ENCODE results near the gene PAMR1.

PAMR1 gene

GRCh38 chr11:35463331-35463751 is 62.1 kb downstream of the PAMR1 start:
- DNase-seq (ENCODE audit: extremely low read depth in 1 of 2, low read depth in 1 of 2) = no peak

GRCh38 chr11:35461917-35462538 is 63.4 kb downstream of the PAMR1 start:
- DNase-seq (ENCODE audit: extremely low read depth in 1 of 2, low read depth in 1 of 2) = no peak

GRCh38 chr11:35459489-35459888 is 65.9 kb downstream of the PAMR1 start:
- DNase-seq (ENCODE audit: extremely low read depth in 1 of 2, low read depth in 1 of 2) = no peak

DNA sequence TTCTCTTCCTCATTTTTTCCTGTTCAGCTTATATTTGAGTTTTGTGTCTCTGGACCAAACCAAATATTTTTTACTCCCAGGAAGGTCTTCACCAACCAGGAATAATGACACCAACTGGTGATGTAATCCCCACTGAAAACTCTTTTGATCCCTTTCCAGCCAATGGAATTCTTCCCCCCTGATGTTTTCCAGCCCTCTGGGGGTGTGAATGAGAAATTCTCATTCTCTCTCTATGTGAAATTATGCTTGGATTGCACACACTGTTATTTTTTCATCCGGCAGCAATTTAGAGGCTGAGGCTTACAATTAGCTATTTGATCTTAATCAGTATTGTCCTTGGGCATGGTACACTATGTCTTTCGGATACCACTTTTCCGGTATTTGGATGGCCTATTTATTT is 66.6 kb downstream of the PAMR1 start:
- no peak for DNase-seq (ENCODE audit: extremely low read depth in 1 of 2, low read depth in 1 of 2)

GRCh38 chr11:35454362-35454761 is 71.1 kb downstream of the PAMR1 start:
- no peak for DNase-seq (ENCODE audit: extremely low read depth in 1 of 2, low read depth in 1 of 2)

- DNase-seq (ENCODE audit: extremely low read depth in 1 of 2, low read depth in 1 of 2) = no peak
These were observed 88.7 kb downstream of the PAMR1 start for GRCh38 chr11:35436581-35437250.

GRCh38 chr11:35433588-35433987 is 91.8 kb downstream of the PAMR1 start:
- DNase-seq (ENCODE audit: extremely low read depth in 1 of 2, low read depth in 1 of 2) = no peak

DNA sequence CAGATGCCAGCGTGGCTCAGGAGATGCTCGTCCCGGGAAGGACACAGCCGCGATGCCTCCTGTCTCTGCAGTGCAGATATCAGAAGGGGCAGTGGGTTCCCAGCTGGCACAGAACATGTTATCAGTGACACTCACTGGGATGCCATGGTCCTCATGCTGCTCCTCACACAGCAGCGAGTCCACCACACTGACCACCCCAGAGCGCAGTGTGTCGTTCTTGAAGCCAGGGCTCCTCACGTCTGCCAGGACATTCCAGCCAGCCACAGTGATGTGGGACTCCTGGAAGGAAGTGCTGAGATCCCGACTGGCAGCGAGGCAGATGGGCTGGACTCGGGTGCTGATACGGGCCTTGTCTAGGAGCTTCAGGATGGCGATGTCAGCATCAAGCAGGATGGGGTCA is 93.0 kb downstream of the PAMR1 start:
- DNase-seq (ENCODE audit: extremely low read depth in 1 of 2, low read depth in 1 of 2) = no peak

DNA sequence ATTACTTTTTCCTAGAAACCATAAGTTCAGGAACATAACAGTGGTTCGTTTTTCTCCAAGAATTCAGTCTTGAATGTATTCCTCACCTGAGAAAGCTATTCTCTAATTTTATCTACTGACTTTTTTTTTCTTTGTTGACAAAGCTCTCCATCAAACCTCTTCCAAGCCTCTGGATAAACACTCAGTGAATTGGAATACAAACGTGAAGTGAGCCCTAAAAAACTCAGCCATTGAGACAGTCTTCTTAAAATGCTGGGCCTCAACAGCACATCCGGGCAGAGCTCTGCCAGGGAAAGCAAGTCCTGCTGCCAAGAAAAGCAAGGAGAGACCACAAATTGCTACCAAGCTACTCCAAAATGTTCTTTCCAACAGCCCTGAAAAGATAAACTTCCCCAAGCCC is 98.3 kb downstream of the PAMR1 start:
- no peak for DNase-seq (ENCODE audit: extremely low read depth in 1 of 2, low read depth in 1 of 2)

GRCh38 chr11:35426351-35426750 is 99.1 kb downstream of the PAMR1 start:
- DNase-seq (ENCODE audit: extremely low read depth in 1 of 2, low read depth in 1 of 2) = no peak

DNA sequence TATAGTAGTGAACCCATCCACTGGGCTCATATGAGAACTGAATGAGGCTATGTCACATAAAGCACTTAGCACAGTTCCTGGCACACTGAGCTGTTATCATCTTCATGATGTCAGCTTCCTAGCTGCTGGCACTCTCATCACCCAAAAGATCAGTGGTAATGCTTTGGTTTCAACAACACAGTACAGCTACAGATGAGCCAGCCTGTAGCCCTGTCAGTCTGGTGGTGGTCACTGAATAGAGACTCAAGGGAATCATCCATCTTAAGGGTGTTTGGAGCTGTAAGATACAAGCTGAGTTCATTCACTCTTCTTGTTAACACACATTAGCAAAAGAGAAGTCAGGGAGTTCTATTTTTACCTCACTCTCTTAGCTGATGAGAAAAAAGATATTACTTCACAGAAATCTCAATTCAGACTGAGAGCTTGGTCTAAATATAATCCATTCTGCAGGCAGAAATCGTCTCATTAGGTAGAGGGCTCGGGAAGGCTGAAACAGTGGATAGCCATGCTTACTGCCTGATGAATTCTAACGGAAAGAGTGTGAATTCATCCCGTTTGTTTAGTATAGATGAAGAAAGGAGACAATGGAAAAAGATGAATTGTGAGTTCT is 99.7 kb downstream of the PAMR1 start:
- DNase-seq (ENCODE audit: extremely low read depth in 1 of 2, low read depth in 1 of 2) = no peak

- no peak for DNase-seq (ENCODE audit: extremely low read depth in 1 of 2, low read depth in 1 of 2)
These were observed 101.1 kb downstream of the PAMR1 start for GRCh38 chr11:35424157-35424940.

DNA sequence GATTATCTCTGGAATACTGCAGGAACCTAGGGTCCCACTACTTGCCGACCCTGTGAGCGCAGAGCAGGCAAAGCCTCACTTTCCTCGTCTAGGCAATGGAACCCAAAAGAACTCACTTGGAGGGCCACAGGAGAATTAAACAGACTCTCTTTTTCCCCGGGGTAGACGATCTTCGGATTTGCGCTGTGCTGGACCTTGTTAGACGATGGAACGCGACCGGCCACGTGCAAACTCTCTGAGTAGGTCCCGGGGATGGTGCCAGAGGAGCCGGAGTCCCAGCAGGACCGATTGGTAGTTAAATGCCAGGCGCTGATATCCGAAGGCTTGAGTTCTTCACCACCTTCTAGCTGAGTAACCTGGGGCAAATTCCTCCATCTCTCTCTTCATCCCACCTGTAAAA is 105.0 kb downstream of the PAMR1 start:
- DNase-seq (ENCODE audit: extremely low read depth in 1 of 2, low read depth in 1 of 2) = no peak

DNA sequence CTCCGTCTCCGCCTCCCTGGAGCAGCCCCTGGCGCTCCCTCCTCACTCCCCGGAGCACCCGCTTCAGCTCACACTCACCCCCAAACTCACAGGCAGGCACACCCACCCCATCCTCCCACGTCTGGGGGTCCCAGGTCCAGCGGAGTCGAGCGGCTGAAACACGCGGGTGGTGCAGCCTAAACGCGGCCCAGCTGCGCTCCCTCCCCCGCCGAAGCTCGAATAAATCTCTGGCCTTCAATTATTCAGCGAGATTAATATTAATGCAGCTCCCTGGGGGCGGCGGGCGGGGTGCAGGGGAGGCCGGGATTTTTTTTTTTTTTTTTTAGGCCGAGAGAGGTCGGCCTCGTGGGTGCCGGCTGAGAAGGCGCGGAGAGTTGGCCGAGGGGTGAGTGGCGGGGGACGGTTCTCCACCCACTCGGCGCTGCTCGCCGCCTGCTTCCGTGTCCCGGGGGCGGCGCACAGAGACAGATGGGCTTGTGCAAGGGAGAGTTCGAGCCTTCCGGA is 105.5 kb downstream of the PAMR1 start:
- no peak for DNase-seq (ENCODE audit: extremely low read depth in 1 of 2, low read depth in 1 of 2)

DNA sequence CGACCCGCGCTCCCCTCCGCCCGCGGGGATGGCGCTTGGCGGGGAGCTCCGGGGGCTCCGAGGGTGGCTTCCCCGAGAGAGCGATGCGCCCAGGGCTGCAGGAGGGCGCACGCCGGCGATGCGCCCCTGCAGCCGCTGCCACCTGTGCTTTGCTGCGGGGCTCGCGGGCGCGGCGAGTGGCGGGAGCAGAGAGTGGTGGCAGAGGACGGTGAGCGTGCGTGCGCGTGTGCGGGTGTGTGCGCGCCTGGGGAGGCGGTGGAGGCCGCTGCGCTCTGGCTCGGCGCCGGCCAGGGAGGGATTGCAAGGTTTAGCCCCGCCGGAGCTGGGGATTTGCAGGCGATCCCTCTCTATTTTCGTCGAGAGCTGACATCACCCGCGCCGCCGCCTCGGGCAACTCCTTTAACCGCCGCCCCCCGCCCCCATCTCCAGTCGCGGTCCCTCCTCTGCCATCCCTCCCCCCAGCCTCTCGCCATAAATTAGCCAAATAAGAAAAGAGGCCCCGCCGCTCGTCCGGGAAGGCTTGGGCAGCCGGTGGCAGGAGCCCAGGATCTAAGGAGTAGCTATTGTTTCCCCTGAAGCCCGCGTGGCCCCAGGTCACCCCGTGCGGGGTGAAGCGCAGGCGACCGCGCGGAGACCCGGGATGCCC is 106.1 kb downstream of the PAMR1 start, which contains the start of gene SLC1A2:
Gene SLC1A2 (minus strand): TSS at position 375 of the 646 bp plus-strand sequence. CDS start 592 bp downstream, outside the sequence.
- DNase-seq (ENCODE audit: extremely low read depth in 1 of 2, low read depth in 1 of 2) = no peak

DNA sequence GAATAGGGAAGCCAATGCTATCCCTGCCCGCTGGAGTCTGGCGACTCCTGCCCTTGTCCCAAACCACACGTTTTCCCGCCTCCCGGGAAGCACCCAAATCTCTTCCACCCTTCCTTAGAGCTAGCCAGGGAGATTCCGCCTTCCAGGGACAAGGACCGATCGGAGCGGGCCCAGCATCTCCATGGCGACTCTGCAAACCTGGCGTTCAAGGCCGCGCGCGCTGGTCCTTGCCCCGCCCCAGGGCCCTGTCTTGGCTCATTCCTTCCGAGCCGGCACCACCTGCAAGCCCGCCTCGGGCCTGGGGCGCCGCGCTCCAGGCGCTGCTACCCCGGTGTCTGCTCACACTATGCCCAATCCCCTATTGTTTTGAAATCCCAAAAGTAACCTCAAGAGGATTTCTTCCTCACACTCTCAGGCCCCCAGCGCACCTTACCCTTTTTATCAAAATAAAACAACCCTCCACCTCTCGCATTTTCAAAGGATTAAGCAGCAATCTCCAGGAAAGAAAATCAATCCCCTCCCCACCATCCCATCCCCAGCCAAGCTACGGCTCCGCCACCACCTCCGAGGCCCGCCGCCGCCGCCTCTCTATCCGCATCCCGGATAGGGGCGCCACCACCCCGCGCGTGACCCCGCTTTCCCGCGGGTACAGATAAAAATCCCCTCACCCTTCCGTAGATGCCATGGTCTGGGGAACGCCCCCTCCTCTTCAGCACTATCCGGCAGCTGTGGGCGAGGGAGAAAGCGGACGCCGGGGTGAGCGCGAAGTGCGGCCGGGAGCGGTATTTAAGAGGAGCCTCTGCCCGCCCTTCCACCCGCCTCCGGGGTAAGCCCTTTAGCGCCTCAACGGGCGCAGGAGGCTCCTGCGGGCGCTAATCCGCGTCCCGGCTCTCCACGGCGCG is 106.9 kb downstream of the PAMR1 start:
- DNase-seq (ENCODE audit: extremely low read depth in 1 of 2, low read depth in 1 of 2) = no peak

GRCh38 chr11:35415487-35415886 is 109.9 kb downstream of the PAMR1 start:
- no peak for DNase-seq (ENCODE audit: extremely low read depth in 1 of 2, low read depth in 1 of 2)

GRCh38 chr11:35414776-35415175 is 110.6 kb downstream of the PAMR1 start:
- no peak for DNase-seq (ENCODE audit: extremely low read depth in 1 of 2, low read depth in 1 of 2)

DNA sequence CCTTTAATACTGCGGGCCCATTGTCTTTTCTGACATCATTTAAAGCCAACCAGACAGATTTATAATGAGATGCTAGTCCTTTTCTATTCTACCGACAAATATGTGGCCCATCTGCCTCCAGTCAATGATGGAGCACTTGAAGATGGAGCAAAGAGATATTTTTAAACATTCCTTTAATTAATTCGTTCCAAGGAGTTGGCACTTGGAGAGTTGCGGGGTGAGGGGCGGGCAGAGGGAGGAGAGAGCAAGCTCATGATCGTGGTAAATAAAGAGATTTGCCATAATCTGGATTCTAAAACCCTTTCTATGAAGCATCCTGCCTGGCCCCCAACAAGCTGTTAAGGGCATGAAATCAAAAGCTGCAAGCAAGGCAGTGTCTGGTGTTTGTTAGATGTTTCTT is 111.1 kb downstream of the PAMR1 start:
- no peak for DNase-seq (ENCODE audit: extremely low read depth in 1 of 2, low read depth in 1 of 2)

- DNase-seq (ENCODE audit: extremely low read depth in 1 of 2, low read depth in 1 of 2) = no peak
These were observed 111.8 kb downstream of the PAMR1 start for GRCh38 chr11:35413598-35413997.

All from stimulated activated CD8-positive, alpha-beta memory T cell treated with anti-CD3 and anti-CD28 coated beads, Interleukin-7, amount 100 ng/mL, for 48 hours (primary cell).